ENCODE data around the gene GRID1. TPM values are rescaled to one million over a fixed set of nuclear protein-coding genes. Genes with fewer than 3 reads are reported as not detected.

Gene GRID1
- total and polyA plus RNA-seq, 7 experiments from 2014 or later: not detected

DNA sequence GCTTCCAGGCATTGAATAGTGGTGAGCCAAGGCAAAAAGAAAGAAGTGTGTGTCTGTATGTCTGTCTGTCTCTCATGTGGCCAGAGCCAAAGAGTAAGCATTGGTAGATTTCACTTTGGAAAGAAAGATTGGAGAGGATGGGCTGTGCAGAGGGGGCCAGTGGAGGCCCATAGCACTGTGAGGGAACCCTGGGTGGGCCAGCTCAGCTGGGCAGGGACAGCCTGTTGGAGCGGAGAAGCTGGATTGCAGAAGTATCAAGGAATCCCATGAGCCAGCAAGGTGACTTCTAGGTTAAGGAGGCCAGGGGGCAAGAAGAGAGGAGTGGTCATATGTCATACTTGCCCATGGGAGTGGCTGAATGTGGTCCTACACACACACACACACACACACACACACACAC is 1.5 kb upstream of the GRID1 start:
- Mint-ChIP-seq H3K4me1 (peaks cover 6 to 22% (median 15%) of the 10 kb centered on the region in 7 donors), H3K4me3 (peak overlapping the region in 9 of 10 donors; percentile 5 to 77 (median 64)), H3K36me3 (peaks cover 0 to 3% (median 0%) of the 10 kb centered on the region in 5 donors), H3K9me3 (no peaks in the 10 kb centered on the region), H3K27ac (no peak overlapping the region), H3K27me3 (peaks cover 47 to 67% (median 59%) of the 10 kb centered on the region in 5 donors)
- ATAC-seq (no peak), DNase-seq (no peak)
- intact Hi-C loops (cut with micrococcal nuclease): no loop called here
- Histone ChIP-seq H3K4me1 (ENCODE audit: control insufficient read depth in 2 of 2, insufficient read depth in 2 of 2, low read length in 2 of 2) (peaks cover 0 to 11% of the 10 kb centered on the region in 2 donors), H3K27ac (ENCODE audit: low read depth, low read length) (no peak overlapping the region), H3K9me3 (ENCODE audit: control insufficient read depth in 2 of 3, low read length in 3 of 3) (no peaks in the 10 kb centered on the region), H3K4me3 (ENCODE audit: low read length) (no peak overlapping the region), H3K36me3 (ENCODE audit: control insufficient read depth in 2 of 3, insufficient read depth in 3 of 3, low read length in 3 of 3) (no peaks in the 10 kb centered on the region), H3K27me3 (ENCODE audit: control insufficient read depth in 2 of 2, insufficient read depth in 2 of 2, low read length in 2 of 2) (peaks cover 0 to 15% of the 10 kb centered on the region in 2 donors)
- ChIA-PET POLR2A (no interaction called here), CTCF (no interaction called here)

DNA sequence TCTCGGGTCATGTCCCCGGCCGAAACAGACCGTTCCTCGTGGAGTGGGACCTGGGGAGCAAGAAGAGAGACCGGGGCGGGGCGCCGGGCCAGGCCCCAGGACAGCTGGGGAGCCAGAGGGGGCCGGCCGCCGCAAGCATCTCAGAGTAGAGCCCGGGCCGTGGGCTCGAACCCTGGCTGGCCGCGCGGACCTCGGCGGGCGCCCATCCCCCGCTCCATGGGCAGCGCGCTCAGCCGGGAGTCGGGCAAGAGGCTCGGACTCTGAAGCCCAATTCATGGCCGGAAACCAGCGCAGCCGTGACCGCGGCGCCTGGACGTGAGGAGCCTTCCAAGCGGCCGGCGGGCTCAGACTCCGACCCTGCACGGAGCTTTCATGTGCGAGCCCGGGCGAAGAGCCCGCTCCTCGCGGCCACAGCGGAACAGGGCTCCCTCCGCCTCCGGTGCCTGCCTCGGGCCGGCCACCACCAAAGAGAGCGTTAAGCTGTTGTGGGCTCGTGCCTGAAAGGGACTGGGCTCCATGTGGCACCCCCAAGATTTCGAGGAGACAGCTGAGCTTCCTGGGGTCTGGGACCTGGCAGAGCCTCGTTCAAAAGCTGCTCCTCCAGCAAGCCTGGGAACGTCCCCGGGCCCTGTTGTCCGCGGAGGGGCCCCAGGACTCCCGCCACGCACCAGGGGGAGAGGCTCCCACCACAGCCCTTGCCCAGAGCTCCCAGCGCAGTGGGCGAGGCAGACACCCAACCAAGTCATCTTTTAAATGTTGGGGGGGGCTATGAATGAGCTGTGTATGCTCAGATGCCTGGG is 757 bp upstream of the GRID1 start:
- no peak for ATAC-seq
- Histone ChIP-seq H3K27me3 (ENCODE audit: control insufficient read depth in 2 of 2, insufficient read depth in 2 of 2, low read length in 2 of 2) (peaks cover 0 to 15% of the 10 kb centered on the region in 2 donors), H3K27ac (ENCODE audit: low read depth, low read length) (no peak overlapping the region), H3K4me3 (ENCODE audit: low read length) (no peak overlapping the region), H3K4me1 (ENCODE audit: control insufficient read depth in 2 of 2, insufficient read depth in 2 of 2, low read length in 2 of 2) (peaks cover 0 to 11% of the 10 kb centered on the region in 2 donors), H3K9me3 (ENCODE audit: control insufficient read depth in 2 of 3, low read length in 3 of 3) (no peaks in the 10 kb centered on the region), H3K36me3 (ENCODE audit: control insufficient read depth in 2 of 3, insufficient read depth in 3 of 3, low read length in 3 of 3) (no peaks in the 10 kb centered on the region)
- H3K9me3 Mint-ChIP-seq: no peaks in the 10 kb centered on the region
- peaks cover 6 to 25% (median 15%) of the 10 kb centered on the region in 7 donors for H3K4me1 Mint-ChIP-seq
- ChIA-PET CTCF (no interaction called here), POLR2A (no interaction called here)
- H3K36me3 Mint-ChIP-seq: peaks cover 0 to 3% (median 0%) of the 10 kb centered on the region in 5 donors
- intact Hi-C loops (cut with micrococcal nuclease): no loop called here
- no peak for DNase-seq
- H3K4me3 Mint-ChIP-seq: peak overlapping the region in 8 of 10 donors; percentile 27 to 77 (median 64)
- no peak overlapping the region for H3K27ac Mint-ChIP-seq
- peaks cover 54 to 71% (median 64%) of the 10 kb centered on the region in 5 donors for H3K27me3 Mint-ChIP-seq

DNA sequence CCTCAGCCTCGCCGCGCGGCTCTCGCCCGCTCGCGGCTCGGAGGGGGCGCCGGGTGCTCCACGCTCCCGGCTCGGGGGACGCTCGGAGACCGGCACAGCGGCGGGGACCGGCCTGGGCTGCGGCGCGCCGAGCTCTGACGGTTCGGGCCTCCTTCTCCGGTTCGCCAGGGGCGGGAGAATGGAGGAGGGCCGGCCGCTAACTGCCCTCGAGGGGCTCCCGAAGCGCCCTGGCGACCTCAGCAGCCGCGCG is 232 bp upstream of the GRID1 start:
- intact Hi-C loops (cut with micrococcal nuclease): no loop called here
- ChIA-PET POLR2A (no interaction called here), CTCF (no interaction called here)
- Mint-ChIP-seq H3K4me1 (peaks cover 6 to 25% (median 15%) of the 10 kb centered on the region in 7 donors), H3K27me3 (peaks cover 56 to 72% (median 64%) of the 10 kb centered on the region in 5 donors), H3K36me3 (peaks cover 0 to 3% (median 0%) of the 10 kb centered on the region in 5 donors), H3K27ac (no peak overlapping the region), H3K9me3 (no peaks in the 10 kb centered on the region), H3K4me3 (peak overlapping the region in 2 of 10 donors; percentile 38 to 72)
- Histone ChIP-seq H3K27ac (ENCODE audit: low read depth, low read length) (no peak overlapping the region), H3K4me1 (ENCODE audit: control insufficient read depth in 2 of 2, insufficient read depth in 2 of 2, low read length in 2 of 2) (peaks cover 0 to 11% of the 10 kb centered on the region in 2 donors), H3K27me3 (ENCODE audit: control insufficient read depth in 2 of 2, insufficient read depth in 2 of 2, low read length in 2 of 2) (peaks cover 0 to 15% of the 10 kb centered on the region in 2 donors), H3K4me3 (ENCODE audit: low read length) (no peak overlapping the region), H3K36me3 (ENCODE audit: control insufficient read depth in 2 of 3, insufficient read depth in 3 of 3, low read length in 3 of 3) (no peaks in the 10 kb centered on the region), H3K9me3 (ENCODE audit: control insufficient read depth in 2 of 3, low read length in 3 of 3) (no peaks in the 10 kb centered on the region)
- ATAC-seq (no peak), DNase-seq (no peak)

DNA sequence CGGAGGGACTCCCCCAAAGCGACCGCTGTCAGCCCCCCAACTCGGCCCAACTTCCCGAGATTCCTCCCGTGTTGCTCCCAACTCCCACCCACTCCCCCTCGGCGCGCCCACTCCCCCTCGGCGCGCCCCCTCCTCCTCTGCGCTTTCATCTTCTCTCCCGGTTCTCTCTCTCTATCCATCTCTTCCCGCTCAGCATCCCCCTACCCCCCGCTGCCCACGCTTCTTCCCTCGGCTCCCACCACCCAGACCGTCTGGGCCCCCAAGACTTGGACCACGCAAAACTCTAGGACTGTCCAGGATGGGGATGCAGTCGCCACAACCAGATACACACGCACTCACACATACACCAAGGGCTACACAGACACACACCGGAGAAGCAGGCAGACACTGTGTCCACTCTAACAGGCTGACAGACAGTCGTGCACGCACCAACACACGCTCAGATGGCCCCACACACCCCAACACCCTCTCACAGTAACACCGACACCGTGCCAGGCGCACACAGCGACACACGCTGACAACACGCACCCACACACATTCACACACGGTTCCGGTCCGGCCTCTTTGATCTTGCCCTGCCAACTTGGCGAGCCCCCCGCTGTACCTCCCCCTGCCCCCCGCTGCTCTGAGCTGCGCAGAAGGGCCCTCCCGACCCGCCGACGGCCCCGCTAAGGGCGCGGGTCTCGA is 1.1 kb downstream of the GRID1 start:
- POLR2A ChIA-PET: no interaction called here
- no peak overlapping the region for H3K27ac ChIP-seq (ENCODE audit: low read depth, low read length)
- Mint-ChIP-seq H3K27ac (peak overlapping the region in 1 of 9 donors; percentile 40), H3K9me3 (no peaks in the 10 kb centered on the region), H3K4me3 (peak overlapping the region; percentile 52 to 89 (median 80)), H3K27me3 (peaks cover 49 to 82% (median 62%) of the 10 kb centered on the region in 5 donors), H3K36me3 (peaks cover 0 to 3% (median 0%) of the 10 kb centered on the region in 5 donors), H3K4me1 (peaks cover 6 to 25% (median 15%) of the 10 kb centered on the region in 7 donors)
- ATAC-seq (no peak), DNase-seq (no peak)
- H3K27me3 ChIP-seq (ENCODE audit: control insufficient read depth in 2 of 2, insufficient read depth in 2 of 2, low read length in 2 of 2): peaks cover 0 to 15% of the 10 kb centered on the region in 2 donors
- intact Hi-C loops (cut with micrococcal nuclease): no loop called here
- no peaks in the 10 kb centered on the region for H3K9me3 ChIP-seq (ENCODE audit: control insufficient read depth in 2 of 3, low read length in 3 of 3)
- peaks cover 0 to 11% of the 10 kb centered on the region in 2 donors for H3K4me1 ChIP-seq (ENCODE audit: control insufficient read depth in 2 of 2, insufficient read depth in 2 of 2, low read length in 2 of 2)
- CTCF ChIA-PET: interaction anchor here (0.6 kb wide), 1 partner anchor 1929 kb away, joined by 3 read pairs; no protein-coding TSS in a partner anchor
- H3K4me3 ChIP-seq (ENCODE audit: low read length): no peak overlapping the region
- H3K36me3 ChIP-seq (ENCODE audit: control insufficient read depth in 2 of 3, insufficient read depth in 3 of 3, low read length in 3 of 3): no peaks in the 10 kb centered on the region

DNA sequence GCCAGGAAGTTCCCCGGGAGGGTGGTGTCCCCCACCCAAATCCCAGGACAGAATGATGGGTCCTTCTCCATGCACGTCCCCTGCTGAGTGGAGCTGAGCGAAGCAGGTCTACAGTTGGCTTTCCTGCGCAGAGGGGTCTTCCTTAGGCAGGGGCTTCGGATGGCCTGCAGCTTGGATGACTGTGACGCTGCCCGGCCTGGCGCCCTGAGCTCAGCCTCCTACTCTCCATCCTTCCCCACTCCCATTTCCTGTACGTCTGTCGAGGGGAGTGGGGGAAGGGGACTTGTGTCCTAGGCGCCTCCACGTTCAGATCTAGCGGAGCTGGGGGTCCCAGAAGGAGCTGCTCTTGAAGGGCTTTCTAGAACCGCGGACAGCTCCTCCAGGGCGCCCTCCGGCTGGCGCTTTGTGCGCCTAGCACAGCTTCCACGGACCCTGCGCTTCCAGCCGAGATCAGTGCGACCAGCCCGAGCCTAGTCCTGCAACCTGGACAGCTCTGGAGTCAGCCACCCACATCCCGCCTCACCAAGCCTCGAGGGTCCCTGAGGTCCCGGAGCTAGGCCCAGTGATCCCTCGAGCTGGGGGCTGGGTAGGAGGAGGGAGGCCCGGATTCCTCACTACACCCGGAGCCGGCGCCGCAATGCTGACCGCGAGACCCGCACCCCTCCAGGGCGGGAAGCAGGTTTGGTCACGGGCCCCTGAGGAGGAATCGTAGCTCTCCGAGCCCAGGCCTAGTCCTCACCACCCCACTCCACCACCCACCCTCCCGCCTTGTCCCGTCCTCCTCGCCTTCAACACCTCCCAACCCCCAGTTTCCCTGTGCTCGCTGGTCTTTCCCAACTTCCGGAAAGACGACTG is 1.9 kb downstream of the GRID1 start:
- ChIA-PET POLR2A (no interaction called here), CTCF (no interaction called here)

DNA sequence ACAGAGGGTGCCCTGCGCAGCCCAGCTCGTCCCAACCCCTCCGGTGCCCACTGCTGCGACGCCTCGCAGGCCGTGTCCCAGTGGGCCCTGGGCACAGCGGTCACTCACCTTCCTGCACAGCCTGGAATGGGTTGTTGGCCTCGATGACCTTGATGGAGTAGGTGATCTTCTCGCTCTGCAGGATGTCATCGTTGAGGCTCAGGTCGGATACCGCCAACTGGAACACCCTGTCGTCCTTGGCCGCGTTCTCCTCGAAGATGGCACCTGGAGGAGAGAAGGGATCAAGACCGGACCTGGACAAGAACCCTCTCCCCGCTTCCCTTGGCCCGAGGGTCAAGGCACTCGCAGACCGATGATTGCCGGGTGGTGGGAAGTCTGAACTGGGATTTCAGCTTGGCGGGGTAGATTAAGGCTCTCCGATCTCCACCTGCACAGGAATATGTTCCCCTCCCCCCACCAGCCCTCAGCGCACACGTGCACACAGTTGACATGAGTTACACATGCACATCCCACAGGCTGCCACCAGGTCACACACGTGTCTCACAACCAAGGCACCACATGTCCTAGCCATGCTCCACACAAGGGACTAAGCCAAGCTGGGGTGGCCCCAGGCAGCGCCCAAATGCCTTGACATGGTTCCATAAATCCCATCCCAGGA is 2.6 kb downstream of the GRID1 start:
- Histone ChIP-seq H3K36me3 (ENCODE audit: control insufficient read depth in 2 of 3, insufficient read depth in 3 of 3, low read length in 3 of 3) (no peaks in the 10 kb centered on the region), H3K4me1 (ENCODE audit: control insufficient read depth in 2 of 2, insufficient read depth in 2 of 2, low read length in 2 of 2) (peaks cover 0 to 11% of the 10 kb centered on the region in 2 donors), H3K9me3 (ENCODE audit: control insufficient read depth in 2 of 3, low read length in 3 of 3) (no peaks in the 10 kb centered on the region), H3K27me3 (ENCODE audit: control insufficient read depth in 2 of 2, insufficient read depth in 2 of 2, low read length in 2 of 2) (peaks cover 0 to 15% of the 10 kb centered on the region in 2 donors), H3K4me3 (ENCODE audit: low read length) (no peak overlapping the region), H3K27ac (ENCODE audit: low read depth, low read length) (no peak overlapping the region)
- H3K4me1 Mint-ChIP-seq: peaks cover 6 to 25% (median 15%) of the 10 kb centered on the region in 7 donors
- H3K27me3 Mint-ChIP-seq: peaks cover 38 to 72% (median 47%) of the 10 kb centered on the region in 5 donors
- ATAC-seq: peak; percentile 23
- DNase-seq: no peak
- peak overlapping the region in 9 of 10 donors; percentile 10 to 89 (median 36) for H3K4me3 Mint-ChIP-seq
- POLR2A ChIA-PET: no interaction called here
- peaks cover 0 to 3% (median 0%) of the 10 kb centered on the region in 5 donors for H3K36me3 Mint-ChIP-seq
- intact Hi-C loops (cut with micrococcal nuclease): no loop called here
- CTCF ChIA-PET: no interaction called here
- no peaks in the 10 kb centered on the region for H3K9me3 Mint-ChIP-seq
- peak overlapping the region in 1 of 9 donors; percentile 71 for H3K27ac Mint-ChIP-seq

More for the DNA sequence above, 1.9 kb downstream of the GRID1 start:
- Mint-ChIP-seq H3K36me3 (peaks cover 0 to 3% (median 0%) of the 10 kb centered on the region in 5 donors), H3K4me3 (peak overlapping the region in 9 of 10 donors; percentile 4 to 89 (median 78)), H3K27me3 (peaks cover 41 to 76% (median 54%) of the 10 kb centered on the region in 5 donors), H3K27ac (no peak overlapping the region), H3K9me3 (no peaks in the 10 kb centered on the region), H3K4me1 (peaks cover 6 to 25% (median 15%) of the 10 kb centered on the region in 7 donors)
- DNase-seq (no peak), ATAC-seq (no peak)
- intact Hi-C loops (cut with micrococcal nuclease): no loop called here
- Histone ChIP-seq H3K4me1 (ENCODE audit: control insufficient read depth in 2 of 2, insufficient read depth in 2 of 2, low read length in 2 of 2) (peaks cover 0 to 11% of the 10 kb centered on the region in 2 donors), H3K36me3 (ENCODE audit: control insufficient read depth in 2 of 3, insufficient read depth in 3 of 3, low read length in 3 of 3) (no peaks in the 10 kb centered on the region), H3K9me3 (ENCODE audit: control insufficient read depth in 2 of 3, low read length in 3 of 3) (no peaks in the 10 kb centered on the region), H3K27ac (ENCODE audit: low read depth, low read length) (no peak overlapping the region), H3K4me3 (ENCODE audit: low read length) (no peak overlapping the region), H3K27me3 (ENCODE audit: control insufficient read depth in 2 of 2, insufficient read depth in 2 of 2, low read length in 2 of 2) (peaks cover 0 to 15% of the 10 kb centered on the region in 2 donors)
